ENCODE data around the gene LKAAEAR1.

Gene LKAAEAR1

DNA sequence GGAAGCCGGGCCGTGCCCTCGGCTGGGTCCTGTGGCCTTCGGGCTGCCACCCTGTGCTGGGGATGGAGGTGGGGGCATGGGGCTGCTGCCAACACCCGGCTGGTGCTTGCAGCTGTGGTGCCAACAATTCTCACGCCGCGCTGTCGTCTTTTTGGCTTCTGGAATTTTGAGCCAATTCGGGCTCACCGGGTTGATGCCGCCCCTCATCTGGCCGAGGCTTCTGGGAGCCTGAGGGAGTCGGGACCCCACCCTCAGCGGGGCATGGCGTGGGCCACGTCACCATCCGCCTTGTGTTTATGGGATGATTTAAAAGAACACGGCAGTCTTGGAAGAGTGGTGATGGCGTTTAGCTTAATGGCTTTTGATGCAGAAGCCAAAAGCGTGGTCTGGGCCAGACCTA lies 31.8 kb upstream of the LKAAEAR1 start:
- Histone ChIP-seq H3K27me3 (ENCODE audit: insufficient read depth, low read length) (peaks cover 13% of the 10 kb centered on the region), H2AFZ (ENCODE audit: low read depth, low read length) (no peak overlapping the region), H3K4me1 (ENCODE audit: insufficient read depth, low read length) (no peaks in the 10 kb centered on the region), H3K36me3 (ENCODE audit: insufficient read depth, low read length) (no peaks in the 10 kb centered on the region), H3K4me3 (ENCODE audit: low read length) (no peak overlapping the region), H3K9me3 (ENCODE audit: low read length) (no peaks in the 10 kb centered on the region)

DNA sequence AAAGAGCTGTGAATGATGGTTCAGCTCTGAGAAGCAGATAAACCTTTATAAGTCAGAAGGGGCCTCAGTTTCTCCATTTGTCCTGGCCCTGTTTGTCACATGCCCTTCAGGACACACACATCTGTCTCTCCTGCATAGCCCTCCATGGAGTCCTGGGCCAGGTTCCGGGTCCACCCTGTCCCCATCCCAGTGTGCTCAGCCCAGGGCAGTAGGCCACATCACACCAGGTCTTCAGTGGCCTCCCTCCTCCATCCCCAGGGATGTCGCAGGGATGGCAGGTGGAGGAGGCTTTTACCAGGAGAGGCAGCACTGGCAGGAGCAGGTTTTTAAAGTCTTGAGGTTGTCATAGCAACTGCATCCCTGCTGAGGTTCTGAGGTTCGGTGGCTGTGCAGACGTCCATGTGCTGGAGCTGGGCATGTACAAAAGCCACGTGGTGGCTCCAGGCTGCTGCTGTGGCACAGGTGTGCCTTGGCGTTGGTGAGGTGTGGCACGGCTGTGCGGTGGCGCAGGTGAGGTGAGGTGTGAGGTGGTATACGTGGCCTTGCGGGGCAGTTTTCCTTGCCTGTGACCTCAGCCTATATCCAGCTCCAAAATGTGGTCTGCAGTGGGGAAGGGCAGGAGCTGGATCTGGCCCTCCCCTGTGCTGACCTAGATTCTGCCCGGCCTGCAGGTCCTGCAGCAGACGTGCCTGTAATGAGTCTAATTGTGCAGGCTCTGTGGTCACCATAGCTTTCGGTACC lies 31.1 kb upstream of the LKAAEAR1 start:
- no peaks in the 10 kb centered on the region for H3K4me1 ChIP-seq (ENCODE audit: insufficient read depth, low read length)
- no peak overlapping the region for H2AFZ ChIP-seq (ENCODE audit: low read depth, low read length)
- no peak overlapping the region for H3K4me3 ChIP-seq (ENCODE audit: low read length)
- H3K36me3 ChIP-seq (ENCODE audit: insufficient read depth, low read length), result no peaks in the 10 kb centered on the region
- H3K27me3 ChIP-seq (ENCODE audit: insufficient read depth, low read length), result peaks cover 16% of the 10 kb centered on the region
- H3K9me3 ChIP-seq (ENCODE audit: low read length), result no peaks in the 10 kb centered on the region

GRCh38 chr20:64114356-64114971 lies 30.3 kb upstream of the LKAAEAR1 start:
- Histone ChIP-seq H3K9me3 (ENCODE audit: low read length) (no peaks in the 10 kb centered on the region), H3K27me3 (ENCODE audit: insufficient read depth, low read length) (peaks cover 18% of the 10 kb centered on the region), H3K36me3 (ENCODE audit: insufficient read depth, low read length) (no peaks in the 10 kb centered on the region), H3K4me3 (ENCODE audit: low read length) (no peak overlapping the region), H3K4me1 (ENCODE audit: insufficient read depth, low read length) (no peaks in the 10 kb centered on the region), H2AFZ (ENCODE audit: low read depth, low read length) (no peak overlapping the region)

DNA sequence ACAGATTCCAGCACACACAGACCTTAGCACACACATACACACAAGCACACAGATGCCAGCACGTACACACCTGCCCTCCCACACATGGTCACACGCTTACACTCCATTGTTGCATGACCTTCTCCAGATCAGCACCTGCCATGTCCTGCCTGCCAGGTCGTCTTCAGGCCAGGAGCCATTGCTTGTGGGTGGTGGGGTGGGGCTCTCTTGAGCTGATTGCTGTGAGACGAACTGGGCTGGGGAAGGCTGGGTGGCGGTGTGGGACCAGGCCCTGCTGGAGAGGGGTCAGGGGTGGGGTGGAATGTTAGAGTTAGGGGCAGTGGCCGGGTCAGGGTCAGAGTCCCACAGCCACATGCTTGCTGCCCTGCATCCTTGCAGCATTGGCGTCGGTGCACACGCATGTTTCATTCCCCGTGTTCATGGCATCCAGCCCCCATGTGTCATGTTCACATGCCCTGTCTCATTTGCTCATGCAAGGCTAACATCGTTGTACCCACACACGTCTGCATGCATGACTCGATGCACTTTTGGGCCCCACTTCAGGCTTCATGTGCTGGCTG lies 29.7 kb upstream of the LKAAEAR1 start:
- H3K4me3 ChIP-seq (ENCODE audit: low read length), result no peak overlapping the region
- H3K9me3 ChIP-seq (ENCODE audit: low read length), result no peaks in the 10 kb centered on the region
- peaks cover 23% of the 10 kb centered on the region for H3K27me3 ChIP-seq (ENCODE audit: insufficient read depth, low read length)
- no peaks in the 10 kb centered on the region for H3K4me1 ChIP-seq (ENCODE audit: insufficient read depth, low read length)
- no peaks in the 10 kb centered on the region for H3K36me3 ChIP-seq (ENCODE audit: insufficient read depth, low read length)
- no peak overlapping the region for H2AFZ ChIP-seq (ENCODE audit: low read depth, low read length)

DNA sequence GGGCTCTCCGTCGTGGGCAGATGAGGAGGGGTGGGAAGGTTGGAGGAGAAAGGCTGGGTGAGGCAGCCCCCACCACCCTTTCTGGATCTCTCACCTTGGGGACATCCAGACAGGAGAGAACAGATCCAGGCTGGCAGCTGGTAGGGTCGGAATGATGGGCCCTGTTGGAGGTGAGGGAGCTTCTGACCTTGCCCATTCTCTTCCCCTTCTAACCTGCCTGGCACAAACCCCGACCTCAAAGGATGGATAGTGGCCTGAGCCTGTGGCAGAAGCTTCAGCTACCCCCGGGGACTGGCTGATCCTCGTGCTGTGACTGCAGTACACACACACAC lies 29.2 kb upstream of the LKAAEAR1 start:
- no peak overlapping the region for H2AFZ ChIP-seq (ENCODE audit: low read depth, low read length)
- H3K27me3 ChIP-seq (ENCODE audit: insufficient read depth, low read length), result peaks cover 27% of the 10 kb centered on the region
- no peaks in the 10 kb centered on the region for H3K4me1 ChIP-seq (ENCODE audit: insufficient read depth, low read length)
- H3K9me3 ChIP-seq (ENCODE audit: low read length), result no peaks in the 10 kb centered on the region
- no peak overlapping the region for H3K4me3 ChIP-seq (ENCODE audit: low read length)
- no peaks in the 10 kb centered on the region for H3K36me3 ChIP-seq (ENCODE audit: insufficient read depth, low read length)

DNA sequence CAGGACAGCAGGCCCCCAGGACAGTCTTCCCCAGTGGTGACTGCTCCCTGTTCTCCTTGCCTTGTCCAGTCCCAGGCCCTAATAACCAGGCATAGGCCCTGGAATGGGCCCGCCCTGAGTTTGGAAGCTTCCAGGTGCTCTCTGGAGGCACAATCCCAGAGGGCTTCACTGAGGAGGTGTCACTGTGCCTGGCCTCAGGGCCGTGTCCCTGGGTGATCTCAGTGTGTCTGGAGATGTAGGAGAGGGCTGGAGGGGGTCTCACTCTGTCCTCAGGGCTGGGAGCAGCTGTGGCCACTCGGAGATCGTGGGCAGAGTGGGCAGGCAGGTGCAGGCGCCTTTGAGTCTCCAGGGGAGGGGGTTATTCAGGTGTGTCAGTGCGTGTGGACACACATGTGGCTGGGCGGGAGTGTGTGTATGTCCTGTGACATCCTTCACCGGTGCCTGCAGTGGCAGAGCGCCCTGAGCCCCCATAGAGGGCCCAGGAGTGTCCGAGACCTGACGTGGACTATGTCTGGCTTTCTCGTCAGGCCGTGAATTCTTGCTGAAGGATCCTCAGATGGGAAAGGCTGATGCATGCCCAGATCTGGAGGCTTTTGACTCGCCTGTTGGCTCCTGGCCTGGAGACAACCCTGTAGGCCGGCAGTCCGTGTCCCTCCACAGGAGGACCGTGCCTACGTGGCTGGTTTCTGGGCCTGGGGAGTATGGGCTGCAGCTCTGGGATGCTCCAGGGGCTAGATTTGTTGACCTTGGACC lies 28.7 kb upstream of the LKAAEAR1 start:
- peaks cover 30% of the 10 kb centered on the region for H3K27me3 ChIP-seq (ENCODE audit: insufficient read depth, low read length)
- no peaks in the 10 kb centered on the region for H3K36me3 ChIP-seq (ENCODE audit: insufficient read depth, low read length)
- no peak overlapping the region for H2AFZ ChIP-seq (ENCODE audit: low read depth, low read length)
- H3K9me3 ChIP-seq (ENCODE audit: low read length), result no peaks in the 10 kb centered on the region
- no peaks in the 10 kb centered on the region for H3K4me1 ChIP-seq (ENCODE audit: insufficient read depth, low read length)
- no peak overlapping the region for H3K4me3 ChIP-seq (ENCODE audit: low read length)

DNA sequence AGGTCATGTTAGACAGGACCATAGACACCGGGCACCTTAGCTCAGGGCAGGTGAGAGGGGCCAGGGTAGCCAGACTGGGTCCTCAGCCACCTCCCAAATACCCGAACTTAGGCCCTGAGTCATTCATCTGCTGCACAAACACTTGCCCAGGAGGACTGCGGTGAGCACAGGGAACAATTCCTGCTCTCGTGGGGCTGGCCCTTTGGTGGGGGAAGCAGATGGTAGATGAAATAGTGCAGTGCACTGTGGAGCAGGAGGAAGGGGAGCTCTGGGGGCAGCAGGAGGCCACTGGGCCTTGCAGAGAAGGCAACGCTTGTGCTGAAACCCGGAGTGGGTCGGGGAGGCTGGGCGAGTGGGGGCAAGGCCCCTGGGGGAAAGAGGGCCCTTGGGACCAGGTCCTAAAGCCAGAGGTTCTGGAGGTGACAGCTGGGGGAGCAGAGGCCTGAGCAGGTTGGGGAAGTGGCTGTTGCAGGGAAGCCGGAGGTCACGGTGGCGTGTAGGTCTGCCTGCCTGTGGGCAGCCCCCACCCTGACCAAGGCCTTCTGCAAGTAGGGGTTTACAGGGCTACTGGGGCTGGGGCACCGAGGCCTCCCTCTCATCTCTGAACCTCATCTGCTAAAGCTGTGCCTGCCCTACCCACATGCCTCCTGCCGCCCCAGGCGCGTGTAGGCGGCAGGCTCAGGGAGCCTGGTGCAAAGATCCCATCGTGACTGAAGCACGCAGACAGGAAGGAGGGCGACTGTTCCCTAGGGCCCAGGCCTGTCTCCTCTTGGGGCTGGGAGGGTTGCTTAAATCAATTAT lies 27.8 kb upstream of the LKAAEAR1 start:
- Histone ChIP-seq H3K4me1 (ENCODE audit: insufficient read depth, low read length) (no peaks in the 10 kb centered on the region), H3K4me3 (ENCODE audit: low read length) (no peak overlapping the region), H3K27me3 (ENCODE audit: insufficient read depth, low read length) (peaks cover 36% of the 10 kb centered on the region)

DNA sequence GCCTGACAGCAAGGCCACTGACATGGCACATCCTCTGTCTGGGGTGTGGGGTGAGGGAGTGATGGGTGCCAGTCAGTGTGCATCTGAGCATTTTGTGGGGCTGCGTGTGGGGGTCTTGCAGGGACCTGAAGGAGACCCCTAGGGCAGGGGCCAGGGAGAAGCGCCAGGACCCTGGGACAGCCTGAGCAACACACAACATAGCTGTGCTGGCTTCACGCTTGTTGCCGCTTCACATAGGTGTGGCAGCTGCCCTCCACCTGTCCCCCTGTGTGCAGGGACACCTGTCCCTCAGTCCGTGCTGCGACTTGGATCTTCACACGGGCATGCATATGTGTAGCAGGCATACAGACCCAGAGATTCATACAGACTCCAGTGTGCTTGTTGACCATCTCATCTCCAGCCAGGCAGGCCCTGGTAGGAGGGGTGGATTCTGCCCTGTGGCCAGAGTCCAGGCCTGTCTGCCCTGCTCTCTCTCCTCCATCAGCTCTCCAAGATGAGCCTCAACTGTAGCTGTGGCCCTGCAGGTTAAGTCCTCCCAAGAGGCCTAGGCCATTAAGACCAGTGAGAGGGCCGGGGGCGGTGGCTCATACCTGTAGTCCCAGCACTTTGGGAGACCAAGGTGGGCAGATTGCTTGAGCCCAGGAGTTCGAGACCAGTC lies 26.3 kb upstream of the LKAAEAR1 start:
- no peak overlapping the region for H3K4me3 ChIP-seq (ENCODE audit: low read length)
- H2AFZ ChIP-seq (ENCODE audit: low read depth, low read length), result no peak overlapping the region
- H3K27me3 ChIP-seq (ENCODE audit: insufficient read depth, low read length), result peaks cover 37% of the 10 kb centered on the region
- H3K9me3 ChIP-seq (ENCODE audit: low read length), result no peaks in the 10 kb centered on the region
- no peaks in the 10 kb centered on the region for H3K36me3 ChIP-seq (ENCODE audit: insufficient read depth, low read length)
- no peaks in the 10 kb centered on the region for H3K4me1 ChIP-seq (ENCODE audit: insufficient read depth, low read length)

More for the DNA sequence above, 27.8 kb upstream of the LKAAEAR1 start:
- Histone ChIP-seq H3K36me3 (ENCODE audit: insufficient read depth, low read length) (no peaks in the 10 kb centered on the region), H3K9me3 (ENCODE audit: low read length) (no peaks in the 10 kb centered on the region), H2AFZ (ENCODE audit: low read depth, low read length) (no peak overlapping the region)

GRCh38 chr20:64109831-64110391 lies 25.7 kb upstream of the LKAAEAR1 start:
- peaks cover 37% of the 10 kb centered on the region for H3K27me3 ChIP-seq (ENCODE audit: insufficient read depth, low read length)
- H3K4me3 ChIP-seq (ENCODE audit: low read length), result no peak overlapping the region
- no peak overlapping the region for H2AFZ ChIP-seq (ENCODE audit: low read depth, low read length)
- H3K9me3 ChIP-seq (ENCODE audit: low read length), result no peaks in the 10 kb centered on the region
- no peaks in the 10 kb centered on the region for H3K4me1 ChIP-seq (ENCODE audit: insufficient read depth, low read length)
- no peaks in the 10 kb centered on the region for H3K36me3 ChIP-seq (ENCODE audit: insufficient read depth, low read length)

- Histone ChIP-seq H3K4me1 (ENCODE audit: insufficient read depth, low read length) (no peaks in the 10 kb centered on the region), H3K9me3 (ENCODE audit: low read length) (no peaks in the 10 kb centered on the region), H3K4me3 (ENCODE audit: low read length) (no peak overlapping the region)
Measured at GRCh38 chr20:64108731-64109681, 24.8 kb upstream of the LKAAEAR1 start.

GRCh38 chr20:64107736-64108457 lies 23.7 kb upstream of the LKAAEAR1 start:
- Histone ChIP-seq H2AFZ (ENCODE audit: low read depth, low read length) (no peak overlapping the region), H3K9me3 (ENCODE audit: low read length) (no peaks in the 10 kb centered on the region), H3K4me3 (ENCODE audit: low read length) (no peak overlapping the region), H3K4me1 (ENCODE audit: insufficient read depth, low read length) (no peaks in the 10 kb centered on the region), H3K27me3 (ENCODE audit: insufficient read depth, low read length) (peaks cover 35% of the 10 kb centered on the region), H3K36me3 (ENCODE audit: insufficient read depth, low read length) (no peaks in the 10 kb centered on the region)

More at GRCh38 chr20:64108731-64109681, 24.8 kb upstream of the LKAAEAR1 start:
- Histone ChIP-seq H3K36me3 (ENCODE audit: insufficient read depth, low read length) (no peaks in the 10 kb centered on the region), H3K27me3 (ENCODE audit: insufficient read depth, low read length) (peaks cover 30% of the 10 kb centered on the region), H2AFZ (ENCODE audit: low read depth, low read length) (no peak overlapping the region)

Measured in neuron (in vitro differentiated cells).